Left kidney (tissue), 2 donors: ENCODE results near the gene NRAS. TPM values are rescaled to one million over a fixed set of nuclear protein-coding genes. Genes with fewer than 3 reads are reported as not detected.

ENCODE experiments used
- DNase-seq: peaks from one replicate; pipeline ENCODE4 v3.0.0-alpha.2; 2013
- polyA plus RNA-seq: library from polyadenylated mRNA; unstranded; fragments of 120-200 nt; gene quantifications from one replicate; pipeline ENCODE4 v1.2.1, GENCODE V29; 2013; ENCODE audit not compliant: insufficient read length

The NRAS gene
- polyA plus RNA-seq, 1 donor: 74.6 TPM

- DNase-seq: no peak
Measured at GRCh38 chr1:114735479-114735878, 18.9 kb upstream of the NRAS start.

GRCh38 chr1:114729782-114730181 is 13.2 kb upstream of the NRAS start:
- no peak for DNase-seq

GRCh38 chr1:114728553-114728952 is 12.0 kb upstream of the NRAS start:
- no peak for DNase-seq

GRCh38 chr1:114725230-114725629 is 8.7 kb upstream of the NRAS start:
- DNase-seq: no peak

- no peak for DNase-seq
Measured at GRCh38 chr1:114723915-114724314, 7.3 kb upstream of the NRAS start.

- DNase-seq: no peak
Measured at GRCh38 chr1:114723457-114723856, 6.9 kb upstream of the NRAS start.

- no peak for DNase-seq
Measured at GRCh38 chr1:114720492-114720891, 3.9 kb upstream of the NRAS start.

- DNase-seq: no peak
Measured at GRCh38 chr1:114719424-114719787, 2.8 kb upstream of the NRAS start.

- no peak for DNase-seq
Measured at GRCh38 chr1:114718661-114719423, 2.3 kb upstream of the NRAS start.

GRCh38 chr1:114715952-114716303 is 643 bp downstream of the NRAS start:
- DNase-seq: no peak

- DNase-seq: no peak
Measured at GRCh38 chr1:114712977-114713376, 3.6 kb downstream of the NRAS start.

GRCh38 chr1:114710360-114710759 is 6.2 kb downstream of the NRAS start:
- DNase-seq: no peak

GRCh38 chr1:114707604-114708003 is 9.0 kb downstream of the NRAS start:
- no peak for DNase-seq

GRCh38 chr1:114703242-114703641 is 13.3 kb downstream of the NRAS start:
- no peak for DNase-seq

GRCh38 chr1:114702737-114703136 is 13.8 kb downstream of the NRAS start:
- no peak for DNase-seq

GRCh38 chr1:114701931-114702330 is 14.6 kb downstream of the NRAS start:
- no peak for DNase-seq

- DNase-seq: no peak
Measured at GRCh38 chr1:114700036-114700600, 16.5 kb downstream of the NRAS start.

- no peak for DNase-seq
Measured at GRCh38 chr1:114696810-114697209, 19.8 kb downstream of the NRAS start.

- no peak for DNase-seq
Measured at GRCh38 chr1:114695430-114696058, 21.0 kb downstream of the NRAS start, which contains the start of gene AMPD1. TSS of gene AMPD1 (minus strand) at chr1:114695546. CDS start at chr1:114695471, 75 bp downstream.

- DNase-seq: no peak
Measured at GRCh38 chr1:114694540-114695310, 21.8 kb downstream of the NRAS start.

GRCh38 chr1:114692947-114693346 is 23.6 kb downstream of the NRAS start:
- no peak for DNase-seq

GRCh38 chr1:114691061-114691460 is 25.5 kb downstream of the NRAS start:
- no peak for DNase-seq

GRCh38 chr1:114690148-114690547 is 26.4 kb downstream of the NRAS start:
- no peak for DNase-seq
